ENCODE data around the gene MAGI2. TPM values are rescaled to one million over a fixed set of nuclear protein-coding genes. Genes with fewer than 3 reads are reported as not detected.

MAGI2 gene
- total RNA-seq, 1 experiment from 2014 or later = 1.1 TPM

DNA sequence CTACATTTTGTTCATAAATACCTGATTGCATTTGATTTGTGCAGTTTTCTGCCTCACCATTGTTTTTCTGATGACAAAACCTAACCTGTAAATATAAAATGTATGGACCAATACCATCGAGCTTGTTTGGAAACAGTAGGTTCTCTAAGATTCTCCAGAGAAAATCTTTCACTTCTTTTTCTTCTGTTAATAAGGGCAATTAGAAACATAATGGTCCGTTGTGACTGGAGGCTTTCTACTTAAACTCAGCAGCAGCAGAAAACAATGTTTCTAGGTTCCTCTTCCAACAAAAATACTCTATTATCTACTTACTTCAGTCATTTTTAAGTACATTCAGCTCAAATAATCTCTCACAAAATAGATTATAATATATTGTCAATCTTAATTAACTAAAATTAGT lies 1053.4 kb downstream of the MAGI2 start:
- DNase-seq (ENCODE audit: extremely low read depth, low read depth) = no peak

DNA sequence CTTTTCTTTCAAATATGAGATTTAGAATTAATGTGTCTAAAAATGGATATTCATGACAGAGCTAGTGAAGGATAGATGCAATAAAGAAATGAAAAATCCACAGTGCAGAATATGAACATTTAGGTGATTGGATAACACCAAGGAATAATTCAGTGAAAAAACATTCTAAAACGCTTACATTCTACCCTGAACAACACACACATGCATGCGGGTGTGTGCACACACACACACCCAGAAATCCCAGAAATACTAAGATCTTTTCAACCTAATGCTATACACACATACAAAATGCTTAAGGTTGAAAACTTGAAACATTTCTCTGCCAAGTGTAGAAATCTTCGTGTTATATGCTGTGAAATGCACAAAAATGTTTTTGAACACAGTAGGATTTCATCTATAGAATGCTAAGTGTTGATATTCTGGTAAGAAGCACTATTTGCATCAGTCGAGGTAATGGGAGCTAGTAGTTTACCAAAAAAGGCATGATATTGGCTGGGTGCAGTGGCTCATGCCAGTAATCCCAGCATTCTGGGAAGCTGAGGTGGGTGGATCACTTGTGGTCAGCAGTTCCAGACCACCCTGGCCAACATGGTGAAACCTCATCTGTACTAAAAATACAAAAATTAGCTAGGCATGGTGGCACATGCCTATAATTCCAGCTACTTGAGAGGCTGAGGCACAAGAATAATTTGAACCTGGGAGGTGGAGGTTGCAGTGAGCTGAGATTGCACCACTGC lies 1054.3 kb downstream of the MAGI2 start:
- no peak for DNase-seq (ENCODE audit: extremely low read depth, low read depth)

DNA sequence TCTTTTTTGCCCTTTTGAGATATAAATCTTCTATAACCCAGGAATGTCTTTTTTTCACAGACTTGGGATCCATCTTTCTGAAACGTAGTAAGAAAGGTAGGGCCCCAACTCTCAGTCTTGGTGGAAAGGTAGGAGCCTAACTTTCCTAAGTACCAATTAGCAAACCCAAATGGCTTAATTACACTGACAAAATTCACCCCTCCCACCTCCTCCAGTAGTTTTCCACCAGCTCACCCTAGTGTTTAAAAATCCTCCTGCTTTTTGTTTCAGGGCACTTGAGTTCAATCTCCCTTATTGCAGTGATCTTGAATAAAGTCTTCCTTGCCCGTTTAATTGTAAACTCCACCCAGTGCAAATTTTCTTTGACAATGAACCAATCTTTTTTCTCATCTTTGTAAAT lies 1054.9 kb downstream of the MAGI2 start:
- no peak for DNase-seq (ENCODE audit: extremely low read depth, low read depth)

DNA sequence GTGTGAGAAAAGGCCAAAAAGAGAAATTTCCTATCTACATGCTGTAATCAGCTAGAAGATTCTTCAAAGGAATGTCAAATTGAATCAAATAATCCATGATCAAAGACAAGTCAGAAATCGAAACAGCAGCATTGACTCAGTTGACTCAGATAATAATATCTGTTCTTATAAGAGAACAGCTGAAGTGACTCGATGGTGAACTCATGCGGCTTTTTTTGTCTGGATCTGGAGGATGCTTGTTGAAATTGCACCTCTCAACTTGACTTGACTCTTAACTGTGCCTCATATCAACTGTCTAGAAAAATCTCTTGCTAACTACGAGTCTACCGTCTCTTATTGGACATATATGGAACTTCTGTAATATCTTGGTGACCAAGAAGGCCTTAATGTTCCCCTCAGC lies 1055.4 kb downstream of the MAGI2 start:
- DNase-seq (ENCODE audit: extremely low read depth, low read depth) = no peak

DNA sequence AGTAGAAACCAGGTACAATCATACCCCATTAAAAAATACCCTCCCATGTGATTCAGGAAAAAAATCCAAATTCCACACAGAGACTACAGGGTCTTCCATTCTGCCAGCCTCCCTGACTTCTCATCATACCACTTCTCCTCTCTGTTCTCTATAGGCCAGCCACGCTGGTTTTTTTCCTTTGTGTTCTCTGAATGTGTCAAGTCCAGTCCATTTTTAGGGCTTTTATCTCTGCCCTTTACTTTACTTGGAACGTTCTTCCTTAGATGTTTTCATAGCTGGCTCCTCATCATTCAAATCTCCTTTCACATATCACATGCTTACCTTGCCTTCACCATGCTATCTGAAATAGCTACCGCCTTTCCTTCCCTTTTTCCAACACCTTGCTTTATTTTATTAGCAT lies 1057.3 kb downstream of the MAGI2 start:
- DNase-seq (ENCODE audit: extremely low read depth, low read depth) = no peak

DNA sequence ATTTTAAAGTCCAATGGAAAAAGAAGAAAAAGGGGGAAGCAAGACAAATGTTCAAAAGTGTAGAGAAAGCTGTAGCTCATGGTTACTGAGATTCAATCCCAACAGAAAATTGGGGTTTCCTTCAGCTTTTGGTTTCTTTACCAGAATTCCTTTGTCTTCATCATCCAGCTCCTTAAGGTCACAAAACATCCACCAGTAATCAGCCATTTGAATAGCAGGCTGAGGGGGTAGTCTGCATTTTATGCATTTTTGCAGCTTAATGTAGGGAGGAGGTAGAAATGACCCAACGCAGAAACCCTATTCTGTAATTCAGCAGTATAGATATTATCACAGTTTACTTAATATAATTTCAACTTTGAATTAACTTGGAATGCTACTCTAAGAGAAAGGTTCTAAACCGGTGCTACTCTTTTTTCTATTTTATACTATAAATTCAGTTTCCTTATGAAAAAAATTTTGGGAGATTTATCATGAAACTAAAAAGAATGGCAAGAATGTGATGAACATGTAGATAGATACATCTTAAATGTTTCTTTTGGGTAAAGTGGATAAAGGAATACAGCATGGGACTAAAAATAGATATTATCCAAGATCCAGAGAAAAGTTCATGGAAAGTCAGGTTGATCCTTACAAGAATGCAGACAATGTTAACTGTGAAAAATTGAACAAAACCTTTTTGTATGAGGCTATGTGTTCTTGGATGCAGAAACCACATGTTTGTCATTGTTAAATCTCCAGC lies 1058.0 kb downstream of the MAGI2 start:
- no peak for DNase-seq (ENCODE audit: extremely low read depth, low read depth)

DNA sequence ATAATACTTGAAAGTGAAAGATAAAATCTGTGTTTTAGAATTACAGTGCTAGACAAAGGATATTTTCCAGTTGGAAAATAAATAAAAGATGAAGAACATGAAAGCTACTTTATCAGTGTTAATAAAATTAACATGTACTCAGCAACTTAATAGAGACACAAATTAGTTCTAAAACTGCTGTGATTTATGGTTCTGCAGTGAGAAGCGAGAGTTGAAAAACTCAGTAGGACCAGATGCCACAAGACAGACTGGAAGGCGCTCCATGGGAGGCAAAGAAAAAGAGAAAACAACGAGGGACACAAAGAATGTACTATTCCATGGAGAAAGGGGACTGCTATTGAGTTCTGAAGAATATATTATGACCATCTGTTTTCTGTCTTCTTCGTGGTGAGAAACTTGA lies 1064.4 kb downstream of the MAGI2 start:
- DNase-seq (ENCODE audit: extremely low read depth, low read depth) = no peak

DNA sequence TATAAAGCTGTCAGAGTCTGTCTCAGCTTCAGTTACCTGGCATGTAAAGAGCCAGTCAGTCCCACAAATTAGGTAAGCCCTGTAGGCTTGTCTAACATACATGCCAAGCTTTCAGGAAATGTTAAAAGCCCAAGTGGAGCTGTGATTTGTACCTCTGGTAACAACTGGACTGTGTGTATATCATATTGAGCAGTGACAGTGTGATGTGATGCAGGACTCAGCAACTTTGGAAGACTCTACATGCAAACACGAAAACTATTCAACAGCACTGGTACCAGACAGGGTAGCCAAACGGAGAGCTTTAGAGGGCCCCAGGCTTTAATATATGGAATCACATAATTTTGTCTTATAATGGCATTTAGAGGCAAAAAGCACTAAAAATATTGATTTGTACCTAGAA lies 1066.9 kb downstream of the MAGI2 start:
- DNase-seq (ENCODE audit: extremely low read depth, low read depth) = no peak

DNA sequence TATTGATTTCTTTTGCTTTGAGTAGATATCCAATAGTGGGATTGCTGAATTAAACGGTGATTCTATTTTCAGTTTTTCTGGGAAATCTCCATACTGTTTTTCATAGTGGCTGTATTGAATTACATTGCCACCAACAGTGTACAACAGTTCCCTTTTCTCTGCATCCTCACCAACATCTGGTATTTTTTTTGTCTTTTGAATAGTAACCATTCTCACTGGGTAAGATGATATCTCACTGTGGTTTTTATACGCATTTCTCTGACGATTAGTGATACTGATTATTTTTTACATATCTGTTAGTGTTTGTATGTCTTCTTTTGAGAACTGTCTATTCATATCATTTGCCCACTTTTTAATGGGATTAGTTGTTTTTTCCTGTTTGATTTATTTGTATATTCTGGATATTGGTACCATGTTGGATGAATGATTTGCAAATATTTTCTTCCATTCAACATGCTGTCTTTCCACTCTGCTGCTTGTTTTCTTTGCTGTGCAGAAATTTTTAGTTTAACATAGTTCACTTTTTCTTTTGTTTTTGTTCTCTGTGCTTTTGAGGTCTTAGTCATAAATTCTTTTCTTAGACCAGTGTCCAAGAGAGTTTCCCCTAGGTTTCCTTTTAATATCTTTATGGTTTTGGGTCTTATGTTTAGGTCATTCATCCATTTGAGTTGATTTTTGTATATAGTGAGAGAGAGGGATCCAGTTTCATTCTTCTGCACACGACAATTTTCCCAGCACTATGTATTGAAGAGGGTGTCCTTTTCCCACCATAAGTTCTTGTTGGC lies 1070.2 kb downstream of the MAGI2 start:
- DNase-seq (ENCODE audit: extremely low read depth, low read depth) = no peak

DNA sequence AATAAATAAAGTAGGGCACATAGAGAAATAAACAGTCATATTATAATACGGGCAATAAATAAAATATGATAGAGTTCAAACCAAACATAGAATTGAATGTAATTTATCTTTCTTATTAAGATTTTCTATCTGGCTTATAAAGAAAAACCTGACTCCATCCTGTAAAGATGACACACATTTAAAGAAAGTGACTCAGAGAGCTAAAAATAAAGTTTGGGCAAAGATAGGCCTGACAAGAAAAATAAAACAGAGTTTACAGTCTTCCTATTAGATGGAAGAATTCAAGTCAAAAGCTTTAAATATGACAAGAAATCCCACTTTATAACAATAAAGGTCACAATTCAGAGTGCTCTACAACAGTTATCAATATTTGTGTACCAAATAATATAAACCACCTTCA lies 1074.3 kb downstream of the MAGI2 start:
- DNase-seq (ENCODE audit: extremely low read depth, low read depth) = no peak

DNA sequence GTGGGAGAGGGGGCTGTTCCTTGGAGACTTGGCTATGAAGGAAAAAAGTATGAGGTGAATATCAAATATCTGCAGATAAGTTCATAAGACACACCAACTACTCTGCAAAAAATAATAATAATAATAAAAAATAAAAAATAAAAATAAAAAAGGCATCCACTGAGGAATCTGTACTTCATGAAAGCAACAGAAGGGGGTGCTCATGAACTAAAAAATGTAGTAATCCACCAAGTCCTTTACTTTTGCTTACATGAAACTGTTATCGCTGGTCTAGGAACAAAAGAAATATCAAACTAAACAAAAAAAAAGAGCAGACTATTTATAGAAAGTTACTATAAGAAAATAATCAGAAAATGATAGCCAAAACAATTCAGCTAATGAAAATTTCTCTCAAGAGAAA lies 1075.9 kb downstream of the MAGI2 start:
- no peak for DNase-seq (ENCODE audit: extremely low read depth, low read depth)

DNA sequence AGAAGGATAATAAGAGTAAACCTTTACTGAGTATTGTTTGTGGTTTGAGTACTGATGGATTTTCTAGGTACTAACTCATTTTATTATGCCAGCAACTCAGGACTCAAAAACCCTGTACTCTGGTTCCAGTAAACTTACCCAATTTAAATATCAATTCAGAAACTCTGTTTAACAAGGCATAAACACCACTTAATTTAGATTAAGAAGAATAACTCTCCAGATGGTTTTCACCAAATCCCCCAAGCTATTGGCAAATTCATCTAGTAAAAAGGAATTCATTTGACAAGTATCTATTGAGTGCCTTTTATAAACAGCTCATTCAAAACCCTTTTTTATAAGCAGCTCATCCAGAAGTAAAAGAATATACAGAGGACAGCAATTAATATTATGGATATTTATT lies 1082.5 kb downstream of the MAGI2 start:
- no peak for DNase-seq (ENCODE audit: extremely low read depth, low read depth)

DNA sequence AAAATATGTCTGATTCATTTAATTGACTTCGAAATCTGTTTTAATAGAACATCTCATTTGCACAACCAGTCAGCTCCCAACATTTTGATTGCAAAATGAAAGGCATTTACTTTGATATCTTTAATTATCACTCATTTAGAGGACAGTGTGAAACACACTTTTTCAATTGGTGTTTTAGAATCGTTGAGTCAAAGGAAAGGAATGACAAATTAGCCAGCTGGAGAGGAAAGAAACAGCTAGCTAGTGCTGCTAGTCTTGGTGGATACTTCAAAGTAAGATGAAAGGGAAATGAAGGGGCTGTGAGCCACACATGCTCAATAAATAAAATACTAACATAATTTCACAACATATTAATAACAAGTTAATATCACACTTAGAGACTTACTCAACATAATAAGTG lies 1084.7 kb downstream of the MAGI2 start:
- no peak for DNase-seq (ENCODE audit: extremely low read depth, low read depth)

DNA sequence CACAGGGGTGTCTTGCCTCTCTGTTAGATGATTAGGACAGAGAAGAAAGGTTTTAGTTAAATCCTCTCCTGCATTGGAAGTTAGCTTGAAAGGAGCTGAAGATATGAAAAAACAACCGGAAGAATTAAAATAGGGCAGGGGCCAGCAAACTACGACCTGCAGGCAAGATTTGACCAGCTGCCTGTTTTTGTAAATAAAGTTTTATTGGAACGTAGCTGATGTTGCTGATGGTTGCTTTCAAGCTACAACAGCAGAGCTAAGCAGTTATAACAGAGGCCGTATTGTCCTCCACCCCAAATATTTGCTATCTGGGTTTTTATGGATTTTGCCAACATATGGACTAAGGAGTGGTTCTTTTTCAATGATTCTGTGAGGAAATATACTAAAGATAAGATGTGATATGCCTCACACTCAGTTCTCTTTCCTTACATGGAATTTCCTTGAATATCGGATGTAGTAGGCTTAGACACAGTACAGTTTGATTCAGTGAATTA lies 1086.1 kb downstream of the MAGI2 start:
- DNase-seq (ENCODE audit: extremely low read depth, low read depth) = no peak

DNA sequence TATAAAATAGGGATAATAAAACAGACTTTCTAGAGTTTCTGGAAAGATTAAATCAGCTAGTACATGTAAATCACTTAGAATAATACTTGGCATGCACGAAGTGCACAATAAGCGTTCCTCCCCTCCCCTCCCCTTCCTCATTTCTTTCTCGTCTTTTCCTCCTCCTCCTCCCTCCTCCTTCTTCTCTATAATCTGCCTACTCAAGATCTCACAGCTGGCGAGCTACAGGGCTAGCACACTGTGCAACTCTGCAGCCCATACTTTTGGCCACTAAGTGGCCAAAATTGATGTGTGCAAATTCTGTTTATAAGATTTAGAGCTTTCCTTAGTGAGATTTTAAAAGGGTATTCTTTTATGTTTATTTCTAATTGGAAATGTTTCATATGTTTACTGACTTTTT lies 1089.6 kb downstream of the MAGI2 start:
- DNase-seq (ENCODE audit: extremely low read depth, low read depth) = no peak

DNA sequence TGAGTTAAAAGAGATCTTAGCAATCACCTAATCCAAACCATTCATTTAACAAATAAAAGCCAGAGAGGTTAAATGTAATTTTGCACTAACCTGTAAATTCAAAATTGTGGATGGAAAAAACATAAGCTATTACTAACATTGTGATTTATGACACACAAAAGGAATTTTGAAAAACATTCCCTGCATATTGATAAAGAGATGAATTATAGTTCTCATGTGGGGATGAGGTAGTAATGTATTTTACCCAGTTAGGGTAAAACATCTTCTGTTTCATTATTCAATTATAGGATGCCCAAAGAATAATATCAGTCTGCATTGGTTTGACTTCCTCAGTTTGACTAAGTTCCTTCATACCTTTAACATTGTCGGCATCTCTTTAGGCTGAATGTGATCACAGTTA lies 1093.6 kb downstream of the MAGI2 start:
- DNase-seq (ENCODE audit: extremely low read depth, low read depth) = no peak

DNA sequence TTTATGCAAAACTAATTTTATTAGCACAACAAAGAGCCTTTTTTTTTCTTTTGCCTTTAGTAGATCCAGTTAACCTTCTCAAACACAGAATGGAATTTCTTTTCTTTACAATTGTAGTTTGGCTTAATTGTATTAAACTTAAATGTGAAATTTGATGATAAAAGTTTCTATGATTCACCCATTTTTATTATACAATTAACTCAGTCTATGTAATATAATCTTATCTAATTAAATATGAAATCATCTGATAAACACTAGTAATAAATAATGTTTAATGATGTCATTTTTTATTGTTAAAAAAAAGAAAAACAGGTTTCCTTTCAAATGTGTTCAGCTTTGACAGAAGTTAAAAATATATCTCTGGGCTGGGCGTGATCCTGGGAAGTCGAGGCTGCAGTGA lies 1095.8 kb downstream of the MAGI2 start:
- no peak for DNase-seq (ENCODE audit: extremely low read depth, low read depth)

DNA sequence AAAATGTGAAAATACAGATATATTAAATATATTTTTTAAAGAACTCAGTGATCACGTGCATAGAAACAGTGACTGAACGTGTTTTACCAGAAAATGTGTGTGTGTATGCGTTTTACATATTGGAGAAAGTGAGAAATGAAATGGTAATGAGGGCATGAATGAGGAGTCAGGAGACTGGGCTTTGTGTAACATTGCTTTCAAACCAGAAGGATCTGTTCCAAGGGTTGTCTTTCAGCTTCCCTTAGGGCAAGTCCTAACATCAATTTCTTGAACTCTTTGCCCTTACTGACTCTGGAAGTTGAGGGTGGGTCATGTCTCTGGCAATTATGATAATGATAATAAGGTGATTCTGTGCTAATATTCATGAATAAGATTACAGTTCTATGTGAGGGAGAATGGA lies 1097.6 kb downstream of the MAGI2 start:
- DNase-seq (ENCODE audit: extremely low read depth, low read depth) = no peak

DNA sequence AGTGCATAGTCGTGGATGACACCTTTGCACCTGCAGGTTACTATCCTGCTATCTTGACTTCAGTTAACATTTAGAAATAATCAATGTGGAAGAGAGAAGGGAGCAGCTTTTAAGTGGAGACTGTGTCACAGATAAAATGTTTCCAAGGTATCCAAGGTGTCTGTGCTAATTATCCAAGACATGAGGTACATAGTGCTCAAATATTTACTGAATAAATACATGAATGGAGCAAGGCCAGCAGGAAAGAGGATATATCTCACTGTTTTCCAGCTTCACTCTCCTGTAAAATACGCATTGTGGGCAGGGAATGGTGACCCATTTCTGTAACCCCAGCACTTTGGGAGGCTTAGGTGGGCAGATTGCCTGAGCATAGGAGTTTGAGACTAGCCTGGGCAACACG lies 1102.5 kb downstream of the MAGI2 start:
- no peak for DNase-seq (ENCODE audit: extremely low read depth, low read depth)

DNA sequence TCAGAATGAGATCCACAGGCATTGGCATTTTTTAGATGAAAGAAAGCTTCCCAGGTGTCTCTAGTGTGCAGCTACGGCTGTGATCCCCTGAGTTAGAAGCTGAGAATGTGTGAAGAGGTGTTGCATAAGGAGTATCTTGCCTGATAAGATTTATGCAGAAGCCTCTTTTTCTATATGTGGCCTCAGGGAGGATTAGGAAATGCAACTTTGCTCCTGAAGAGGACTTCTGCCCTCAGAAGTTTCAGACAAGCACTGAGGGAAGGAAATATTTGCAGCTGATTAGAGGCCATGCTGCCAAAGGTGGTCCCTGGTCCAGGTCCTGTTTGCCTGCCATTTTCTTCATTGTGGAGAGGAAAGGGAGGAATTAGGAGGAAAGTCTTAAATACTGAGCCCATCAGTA lies 1103.1 kb downstream of the MAGI2 start:
- no peak for DNase-seq (ENCODE audit: extremely low read depth, low read depth)

DNA sequence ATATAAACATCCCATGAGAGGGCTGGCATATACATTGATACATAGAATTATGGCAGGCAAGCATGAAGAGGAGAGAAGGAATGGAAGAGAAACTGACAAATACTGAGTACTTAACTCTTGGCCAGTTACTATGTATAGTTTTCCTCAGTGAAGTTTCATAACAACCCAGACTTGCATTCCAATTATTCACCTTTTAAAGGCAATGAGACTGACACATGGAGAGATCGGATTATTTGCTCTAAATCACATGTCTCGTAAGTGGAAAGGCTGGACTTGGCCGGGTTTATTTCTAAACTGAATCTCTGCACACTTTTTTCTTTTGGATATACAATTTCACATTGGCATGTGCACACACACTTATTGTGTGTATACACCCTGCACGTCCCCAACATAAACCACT lies 1106.6 kb downstream of the MAGI2 start:
- DNase-seq (ENCODE audit: extremely low read depth, low read depth) = no peak

DNA sequence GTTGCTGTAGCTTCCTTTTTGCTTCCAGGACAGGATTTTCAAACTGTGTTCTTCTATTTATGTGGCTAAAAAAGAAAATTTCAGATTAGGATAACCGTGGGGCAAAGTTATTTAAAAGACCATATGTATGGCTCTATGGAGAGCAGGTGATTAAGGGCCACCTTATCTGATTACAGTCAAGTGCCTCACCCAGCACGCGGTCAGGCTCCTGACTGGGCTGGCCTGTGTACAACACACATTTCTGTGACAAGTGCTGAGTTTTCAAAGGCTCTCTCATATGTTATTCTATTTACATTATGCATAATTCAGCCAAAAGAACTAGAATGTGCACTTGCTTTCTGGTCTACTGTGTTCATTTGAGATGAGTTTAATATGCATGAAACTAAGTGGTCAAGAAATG lies 1107.5 kb downstream of the MAGI2 start:
- no peak for DNase-seq (ENCODE audit: extremely low read depth, low read depth)

All from NCI-H460 (cell line).